SK-N-MC (cell line): ENCODE measurements around the gene AFF2.
"Not testable (repeated sequence)": the region's sequence is repeated elsewhere in the genome, so short reads cannot be mapped to it uniquely, and the experiment has no call there.

ENCODE experiments used
- DNase-seq: peaks from one replicate; pipeline ENCODE4 v3.0.0-alpha.2; 2011; ENCODE audit warnings: low read depth, low spot score
- H3K27ac ChIP-seq: fragments of 200-600 bp; sonication (generic); 2 replicates; pipeline ENCODE4 v1.5.1; 2016; ENCODE audit warnings: mixed run types
- H3K36me3 ChIP-seq: fragments of 200-600 bp; sonication (generic); 2 replicates; pipeline ENCODE4 v1.6.1; 2017; ENCODE audit warnings: antibody characterized with exemption, low read length, mixed read lengths; ENCODE audit not compliant: insufficient read depth
- H3K4me3 ChIP-seq: fragments of 200-600 bp; sonication (generic); 2 replicates; pipeline ENCODE4 v1.5.1; 2016
- H3K9ac ChIP-seq: fragments of 200-600 bp; sonication (generic); 2 replicates; pipeline ENCODE4 v1.8.0; 2017; ENCODE audit warnings: mixed run types, mixed read lengths; ENCODE audit not compliant: insufficient read length
- H3K9me3 ChIP-seq: fragments of 200-600 bp; sonication (generic); 2 replicates; pipeline ENCODE4 v1.6.1; 2017; ENCODE audit warnings: low read depth, mild to moderate bottlenecking, antibody characterized with exemption, low read length, moderate library complexity, mixed read lengths
- EZH2 ChIP-seq: fragments of 200-600 bp; sonication (generic); IDR thresholded peaks from one replicate; pipeline ENCODE4 v1.6.1; 2017; ENCODE audit warnings: antibody characterized with exemption
- FOXP2 ChIP-seq: optimal IDR thresholded peaks from 2 replicates; pipeline ENCODE3; 2011; ENCODE audit warnings: mild to moderate bottlenecking, moderate library complexity; ENCODE audit not compliant: insufficient read depth; ENCODE audit errors: extremely low read length, control extremely low read depth
- POLR2AphosphoS5 ChIP-seq: IDR thresholded peaks from 2 replicates; pipeline ENCODE4 v1.6.1; 2012; ENCODE audit warnings: mild to moderate bottlenecking, low read depth, low read length, borderline replicate concordance

Gene AFF2

DNA sequence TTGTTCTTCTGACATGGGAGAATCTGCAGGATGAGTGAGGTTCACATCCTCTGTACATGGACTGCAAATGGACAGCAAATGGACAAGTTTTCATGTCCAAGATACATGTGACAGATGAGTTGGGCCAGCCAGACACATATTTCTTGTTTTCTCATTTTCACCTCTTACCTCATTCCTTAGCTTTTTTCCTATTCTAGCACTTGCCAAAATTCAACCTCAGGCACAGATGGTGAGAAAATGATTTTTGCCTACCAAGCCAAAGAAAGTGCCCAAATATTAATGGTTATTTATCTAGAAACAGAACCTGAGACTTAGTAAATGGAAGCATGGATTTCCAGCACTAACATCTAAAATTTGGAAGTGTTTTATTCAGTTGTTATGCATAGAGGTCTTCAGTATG, 402.2 kb downstream of the AFF2 start:
- TF ChIP-seq POLR2AphosphoS5 = no peak
- H3K4me3 ChIP-seq = no peak overlapping the region
- no peak for DNase-seq
- H3K9me3 ChIP-seq = no peaks in the 10 kb centered on the region
- no peak overlapping the region for H3K9ac ChIP-seq
- no peaks in the 10 kb centered on the region for H3K36me3 ChIP-seq
- no peak overlapping the region for H3K27ac ChIP-seq

DNA sequence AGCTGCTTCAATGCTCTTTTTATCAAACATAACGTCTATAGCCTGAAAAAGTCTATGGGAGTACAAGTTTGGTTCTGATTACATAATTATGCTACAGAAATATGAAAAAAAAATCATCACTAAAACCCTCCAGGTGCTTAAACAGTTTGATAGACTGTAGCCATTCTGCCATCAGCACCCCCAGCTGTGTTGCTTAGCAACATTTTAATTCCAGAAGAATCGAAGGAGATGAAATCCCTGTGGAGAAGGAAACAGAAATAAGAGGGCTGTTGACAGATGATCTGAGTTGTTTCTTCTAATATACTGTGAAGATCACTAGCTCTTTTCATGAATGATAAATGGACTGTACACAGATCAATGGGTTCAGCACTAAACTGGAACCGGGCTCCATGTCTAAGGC, 402.8 kb downstream of the AFF2 start:
- TF ChIP-seq FOXP2 (no peak), POLR2AphosphoS5 (no peak), EZH2 (no peak)
- no peak overlapping the region for H3K4me3 ChIP-seq
- no peaks in the 10 kb centered on the region for H3K36me3 ChIP-seq
- no peaks in the 10 kb centered on the region for H3K9me3 ChIP-seq
- no peak overlapping the region for H3K9ac ChIP-seq
- no peak overlapping the region for H3K27ac ChIP-seq
- no peak for DNase-seq

DNA sequence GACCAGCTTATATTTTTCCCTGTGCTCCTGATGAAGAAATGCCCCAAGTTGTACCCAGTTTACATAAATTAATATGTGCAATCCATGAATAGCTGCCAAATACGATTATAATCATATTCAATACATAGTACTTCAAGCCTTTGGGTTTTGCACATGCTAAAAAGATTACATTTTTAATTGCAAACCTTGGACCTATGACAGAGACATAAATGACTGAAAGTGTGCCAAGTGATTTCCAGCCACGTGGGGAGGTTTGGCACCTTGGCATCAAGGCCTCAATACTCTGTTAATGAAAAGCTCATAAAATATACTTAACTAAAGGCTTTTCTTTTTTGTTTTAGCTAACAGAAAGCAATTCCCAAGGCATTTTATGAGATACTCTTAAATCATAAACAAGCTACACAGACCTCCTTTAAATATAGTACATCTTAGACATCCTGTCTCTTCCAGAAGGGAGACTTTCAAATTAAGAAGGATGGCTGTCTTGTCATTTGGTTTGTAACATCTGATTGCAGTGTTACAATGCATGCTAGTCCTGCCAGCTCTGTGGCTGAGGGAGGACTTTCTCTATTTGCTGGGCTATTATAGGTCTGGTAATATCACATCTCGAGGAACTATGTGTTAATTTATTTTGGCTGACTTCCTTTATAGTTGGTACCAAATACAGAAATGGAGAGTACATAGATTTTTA, 404.1 kb downstream of the AFF2 start:
- Histone ChIP-seq H3K4me3 (no peak overlapping the region), H3K36me3 (no peaks in the 10 kb centered on the region), H3K9me3 (no peaks in the 10 kb centered on the region), H3K27ac (no peak overlapping the region), H3K9ac (no peak overlapping the region)
- no peak for DNase-seq
- no peak for TF ChIP-seq FOXP2
- no peak for TF ChIP-seq POLR2AphosphoS5
- TF ChIP-seq EZH2 = no peak

DNA sequence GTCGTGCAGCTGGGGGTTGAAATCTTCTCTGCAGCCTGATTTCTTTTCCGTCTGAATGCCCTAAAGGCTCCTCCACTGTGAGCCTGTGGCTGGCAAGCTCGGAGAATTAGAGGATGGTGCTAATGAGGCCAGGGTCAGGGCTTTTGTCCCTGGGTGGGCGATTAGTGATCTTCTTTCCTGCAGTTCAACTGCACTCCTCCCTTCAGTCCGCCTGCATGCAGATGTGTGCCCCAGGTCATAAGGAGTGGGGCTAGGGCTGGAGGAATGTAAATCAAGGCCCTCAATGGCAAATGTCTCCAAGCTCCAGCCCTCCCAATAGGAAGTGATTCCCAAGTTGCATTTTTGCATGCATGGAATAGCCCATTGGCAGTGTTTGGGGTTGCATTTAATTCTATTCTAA, 405.0 kb downstream of the AFF2 start:
- Histone ChIP-seq H3K27ac (no peak overlapping the region), H3K9me3 (no peaks in the 10 kb centered on the region), H3K36me3 (no peaks in the 10 kb centered on the region), H3K4me3 (no peak overlapping the region), H3K9ac (no peak overlapping the region)
- no peak for TF ChIP-seq EZH2
- no peak for TF ChIP-seq FOXP2
- no peak for TF ChIP-seq POLR2AphosphoS5
- no peak for DNase-seq

DNA sequence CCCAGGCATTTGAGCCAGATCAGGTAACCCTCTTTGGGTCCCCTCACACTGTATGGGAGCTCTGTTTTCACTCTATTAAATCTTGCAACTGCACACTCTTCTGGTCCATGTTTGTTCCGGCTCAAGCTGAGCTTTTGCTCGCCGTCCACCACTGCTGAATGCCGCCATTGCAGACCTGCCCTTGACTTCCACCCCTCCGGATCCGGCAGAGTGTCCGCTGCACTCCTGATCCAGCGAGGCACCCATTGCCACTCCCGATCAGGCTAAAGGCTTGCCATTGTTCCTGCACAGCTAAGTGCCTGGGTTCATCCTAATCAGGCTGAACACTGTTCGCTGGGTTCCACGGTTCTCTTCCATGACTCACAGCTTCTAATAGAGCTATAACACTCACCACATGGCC, 406.2 kb downstream of the AFF2 start:
- not testable (repeated sequence) for H3K9me3 ChIP-seq, DNase-seq, H3K27ac ChIP-seq, H3K4me3 ChIP-seq, H3K9ac ChIP-seq, H3K36me3 ChIP-seq

DNA sequence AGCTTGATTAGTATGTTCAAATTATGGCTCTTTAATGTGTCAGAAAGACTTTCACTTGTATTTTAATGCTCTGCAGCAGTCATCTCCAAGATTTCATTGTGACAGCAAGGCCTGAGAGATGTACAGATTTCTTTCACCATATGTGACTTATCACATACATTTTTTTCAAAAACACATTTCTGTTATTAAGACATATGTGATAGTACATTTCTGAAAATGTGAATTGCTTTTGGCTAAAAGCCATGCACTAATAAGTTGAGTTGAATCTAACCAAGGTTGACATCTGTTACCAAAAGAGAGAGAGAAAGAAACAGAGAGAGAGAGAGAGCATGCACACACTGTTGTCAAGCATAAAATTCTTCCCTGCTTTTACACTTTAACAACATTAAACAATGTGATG, 409.3 kb downstream of the AFF2 start:
- no peaks in the 10 kb centered on the region for H3K9me3 ChIP-seq
- no peak overlapping the region for H3K9ac ChIP-seq
- H3K36me3 ChIP-seq = no peaks in the 10 kb centered on the region
- H3K27ac ChIP-seq = no peak overlapping the region
- no peak for DNase-seq
- TF ChIP-seq FOXP2 (no peak), EZH2 (no peak), POLR2AphosphoS5 (no peak)
- H3K4me3 ChIP-seq = no peak overlapping the region

DNA sequence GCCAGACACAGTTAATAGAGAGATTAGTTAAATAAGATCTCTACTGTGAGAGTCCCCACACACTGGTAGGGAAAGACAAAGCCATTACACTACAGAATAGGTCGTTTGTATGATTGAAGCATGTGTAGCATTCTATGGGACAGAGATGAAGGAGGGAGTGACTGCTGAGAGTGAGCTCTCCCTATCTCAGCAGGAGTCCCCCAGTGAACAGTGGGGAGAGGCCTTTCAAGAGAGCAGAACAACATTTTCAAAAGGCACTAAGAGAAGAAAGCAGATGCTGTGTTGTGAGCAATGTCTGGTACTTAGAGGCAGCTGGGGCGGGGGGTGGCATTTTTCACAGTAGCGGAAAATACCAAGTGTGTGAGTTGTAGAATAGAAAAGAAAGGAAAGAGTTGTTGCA, 413.6 kb downstream of the AFF2 start:
- H3K27ac ChIP-seq = no peak overlapping the region
- H3K9me3 ChIP-seq = no peaks in the 10 kb centered on the region
- TF ChIP-seq FOXP2 = no peak
- TF ChIP-seq POLR2AphosphoS5 = no peak
- TF ChIP-seq EZH2 = no peak
- DNase-seq = no peak
- H3K4me3 ChIP-seq = no peak overlapping the region
- H3K36me3 ChIP-seq = no peaks in the 10 kb centered on the region
- H3K9ac ChIP-seq = no peak overlapping the region

DNA sequence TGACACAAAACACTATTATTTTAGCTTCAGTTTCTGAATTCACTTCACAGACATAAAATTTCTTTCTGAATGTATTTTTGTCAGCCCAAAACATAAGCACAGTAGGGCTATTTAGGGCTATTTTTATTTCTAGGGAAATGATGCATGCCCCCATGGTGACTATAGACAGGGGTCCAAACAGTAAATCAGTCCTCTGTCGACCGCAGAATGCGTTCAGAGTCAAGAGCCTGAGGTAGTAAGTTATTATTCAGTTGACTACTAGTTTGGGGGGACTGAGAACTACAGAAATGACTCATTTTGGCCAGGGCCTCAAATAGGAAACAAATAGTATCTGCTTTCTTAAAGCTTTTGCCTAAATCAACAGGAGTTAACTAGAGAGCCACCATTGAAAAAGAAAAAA, 414.4 kb downstream of the AFF2 start:
- Histone ChIP-seq H3K9me3 (no peaks in the 10 kb centered on the region), H3K9ac (no peak overlapping the region), H3K4me3 (no peak overlapping the region), H3K36me3 (no peaks in the 10 kb centered on the region), H3K27ac (no peak overlapping the region)
- TF ChIP-seq EZH2 (no peak), POLR2AphosphoS5 (no peak), FOXP2 (no peak)
- DNase-seq = no peak

DNA sequence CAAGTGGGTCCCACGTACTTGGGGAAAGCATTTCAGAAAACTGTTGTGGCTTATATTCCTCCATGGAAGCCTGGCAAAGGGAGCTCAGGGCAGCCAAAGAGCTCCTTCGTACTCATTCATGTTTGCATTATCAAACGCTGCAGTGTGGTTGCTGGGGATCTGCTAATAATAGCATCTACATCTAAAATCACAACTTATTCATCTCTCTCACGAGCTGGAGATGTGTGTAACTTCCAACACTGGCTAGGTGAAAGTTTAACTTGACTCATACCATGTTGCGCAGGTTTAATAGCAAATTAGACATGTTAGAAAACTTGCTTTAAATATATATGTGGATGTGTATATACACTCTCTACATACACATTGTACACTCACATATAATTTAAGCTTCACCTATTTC, 415.1 kb downstream of the AFF2 start:
- Histone ChIP-seq H3K27ac (no peak overlapping the region), H3K9me3 (no peaks in the 10 kb centered on the region), H3K36me3 (no peaks in the 10 kb centered on the region), H3K4me3 (no peak overlapping the region), H3K9ac (no peak overlapping the region)
- DNase-seq = no peak
- TF ChIP-seq FOXP2 = no peak
- no peak for TF ChIP-seq POLR2AphosphoS5
- TF ChIP-seq EZH2 = no peak

DNA sequence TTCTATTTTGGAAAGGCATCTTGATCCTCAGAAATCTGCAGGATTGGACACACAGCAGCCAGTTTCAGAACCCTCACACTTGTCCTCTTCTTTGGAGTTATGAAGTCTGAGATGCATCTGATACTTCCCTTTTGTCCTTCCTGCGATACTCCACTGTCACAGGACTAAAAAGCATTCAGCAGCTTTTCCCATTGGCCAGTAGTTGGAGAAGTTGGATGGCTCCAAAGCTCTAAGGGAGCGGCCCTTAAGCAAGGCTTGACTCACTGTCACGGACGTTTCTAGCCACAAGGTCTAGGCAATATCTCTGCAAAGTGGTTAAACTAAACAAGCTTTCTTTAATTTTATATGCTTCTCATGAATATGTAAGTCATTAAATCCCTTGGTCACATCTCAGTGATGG, 417.0 kb downstream of the AFF2 start:
- no peaks in the 10 kb centered on the region for H3K9me3 ChIP-seq
- DNase-seq = no peak

More for the DNA sequence above, 417.0 kb downstream of the AFF2 start:
- Histone ChIP-seq H3K27ac (no peak overlapping the region), H3K9ac (no peak overlapping the region), H3K36me3 (no peaks in the 10 kb centered on the region), H3K4me3 (no peak overlapping the region)
- TF ChIP-seq POLR2AphosphoS5 = no peak
- TF ChIP-seq EZH2 = no peak
- TF ChIP-seq FOXP2 = no peak
